HG03196 (cell line): Measurements from ENCODE around the gene ZDHHC9.

Experiments used
- ATAC-seq: cut with Tn5 transposase; IDR thresholded peaks from one replicate; pipeline ENCODE4 v1.9.1; 2021; ENCODE audit not compliant: unreplicated experiment

ZDHHC9 gene

DNA sequence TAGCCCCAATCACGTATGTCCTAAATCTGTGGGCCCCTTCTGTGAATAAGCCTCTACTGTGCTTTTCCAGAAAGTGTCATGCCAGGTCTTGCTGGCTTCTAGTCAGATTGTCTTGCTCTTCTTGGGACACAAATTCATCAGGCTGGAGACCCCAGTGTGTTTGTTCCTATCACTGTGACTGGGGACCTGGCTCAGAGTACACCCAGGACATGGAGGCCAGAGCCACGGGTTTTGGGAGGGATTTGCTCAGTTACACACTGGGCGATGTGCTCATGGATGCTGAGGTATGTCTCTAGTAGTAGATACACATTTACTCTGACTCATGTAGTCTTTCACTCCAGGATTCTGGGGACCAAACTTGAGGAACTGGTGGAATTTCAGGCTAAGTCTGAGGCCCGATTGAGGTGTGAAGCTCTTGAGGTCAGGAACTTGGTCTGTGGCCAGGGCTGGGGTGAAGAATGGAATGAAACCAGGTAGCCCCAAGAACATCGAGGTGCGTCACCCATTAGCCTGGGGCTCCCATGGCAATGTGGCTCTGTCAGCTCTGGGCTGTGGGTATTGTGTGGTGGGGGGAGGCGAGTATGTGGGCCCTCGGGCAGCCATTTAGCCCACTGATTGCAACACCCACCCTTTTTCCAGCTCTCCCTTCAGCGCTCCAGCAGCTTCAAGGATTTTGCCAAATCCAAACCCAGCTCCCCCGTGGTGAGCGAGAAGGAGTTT is 56.2 kb downstream of the ZDHHC9 start:
- no peak for ATAC-seq

DNA sequence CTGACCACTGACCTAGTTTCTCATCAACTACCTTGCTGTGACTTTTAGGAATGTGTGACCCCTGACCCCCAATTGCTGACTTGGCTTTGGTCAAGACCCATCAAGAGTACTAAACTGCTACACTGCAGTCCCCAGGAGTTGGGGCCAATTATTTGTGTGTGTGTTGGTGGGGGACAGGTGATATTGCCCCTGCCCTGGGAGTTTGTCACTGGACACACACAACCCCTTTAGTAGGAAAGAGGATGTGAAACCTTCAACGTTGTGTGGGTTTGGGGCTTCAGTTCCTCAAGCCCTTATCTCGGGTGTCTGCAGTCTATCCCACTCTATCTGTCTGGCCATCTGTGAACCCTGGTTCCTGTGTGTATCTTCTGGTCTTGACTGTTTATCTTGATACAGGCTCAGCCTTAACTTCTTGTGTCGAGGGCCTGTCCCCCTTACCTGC is 57.5 kb downstream of the ZDHHC9 start:
- peak; percentile 60 for ATAC-seq

DNA sequence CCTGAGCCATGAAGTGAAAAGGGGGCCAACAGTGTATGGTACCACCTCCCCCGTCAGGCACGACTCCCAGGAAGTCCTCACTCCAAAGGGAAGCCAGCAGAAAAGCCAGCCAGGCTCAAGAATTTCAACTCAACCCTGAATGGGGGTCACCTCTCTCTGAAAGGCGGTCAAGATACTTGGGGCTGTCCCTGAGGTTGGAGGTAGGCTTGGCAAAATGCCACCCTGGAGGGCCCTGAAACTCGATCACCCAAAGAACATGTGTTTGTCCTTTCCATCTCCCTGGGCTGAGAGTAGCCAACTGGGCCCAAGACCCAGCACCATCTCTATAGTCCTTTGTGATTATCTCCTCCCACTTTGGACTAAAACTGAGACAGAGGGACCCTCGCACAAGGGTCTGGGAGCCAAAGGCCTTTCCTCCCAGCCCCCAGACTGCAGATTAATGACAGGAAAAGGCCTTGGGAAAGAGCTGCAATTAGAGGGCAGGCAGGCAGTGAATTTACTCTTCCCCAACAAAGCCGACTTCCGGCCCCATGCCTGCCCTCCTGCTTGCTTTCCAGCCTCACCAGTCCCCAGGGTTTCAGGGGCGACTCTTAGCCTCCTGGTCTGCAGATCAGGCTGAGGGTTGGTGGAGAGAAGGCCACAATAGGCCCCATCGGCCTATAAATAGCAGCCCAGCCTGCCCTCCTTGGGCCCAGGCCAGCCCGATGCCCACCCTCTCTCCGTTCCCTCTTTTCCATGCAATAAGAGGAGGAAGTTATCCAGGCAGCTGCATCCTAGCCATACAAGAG is 58.3 kb downstream of the ZDHHC9 start:
- no peak for ATAC-seq

DNA sequence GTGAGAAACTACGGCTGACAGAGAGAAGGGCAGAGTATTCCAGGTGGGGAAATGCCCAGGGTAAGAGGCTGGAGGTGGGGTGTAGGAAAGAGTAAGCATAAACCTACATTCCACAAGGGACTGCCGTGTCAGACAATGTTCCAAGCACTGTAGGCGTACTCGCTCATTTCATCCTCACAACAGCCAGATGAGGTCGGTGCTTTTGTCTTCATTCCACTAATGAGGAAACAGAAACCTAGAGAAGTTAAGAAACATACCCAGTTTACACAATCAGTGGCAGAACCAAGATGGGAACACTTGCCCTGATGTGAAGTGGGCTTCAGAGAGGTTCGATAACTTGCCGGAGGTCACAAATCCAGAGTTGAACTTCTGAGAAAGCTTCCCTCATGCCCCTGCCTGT is 59.3 kb downstream of the ZDHHC9 start:
- no peak for ATAC-seq

DNA sequence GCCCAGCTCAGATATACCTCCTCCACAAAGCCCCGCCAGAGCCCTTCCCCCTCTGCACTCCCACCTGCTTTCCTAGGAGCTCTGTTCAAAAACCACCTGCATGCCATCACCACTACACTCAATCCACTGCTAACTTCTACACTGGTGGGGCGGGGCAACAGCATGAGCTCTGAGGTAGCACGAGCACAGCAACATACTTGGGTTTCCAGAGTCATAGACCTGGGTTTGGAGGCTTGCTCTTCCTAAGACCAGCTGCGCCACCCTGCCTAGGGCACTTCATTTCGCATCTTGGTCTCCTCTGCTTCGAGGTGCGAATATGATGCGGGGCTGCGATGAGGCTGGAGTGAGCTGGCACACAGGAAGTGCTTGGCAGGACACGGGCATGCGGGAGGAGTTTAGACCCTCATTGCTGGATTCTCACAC is 60.4 kb downstream of the ZDHHC9 start:
- ATAC-seq, result no peak

DNA sequence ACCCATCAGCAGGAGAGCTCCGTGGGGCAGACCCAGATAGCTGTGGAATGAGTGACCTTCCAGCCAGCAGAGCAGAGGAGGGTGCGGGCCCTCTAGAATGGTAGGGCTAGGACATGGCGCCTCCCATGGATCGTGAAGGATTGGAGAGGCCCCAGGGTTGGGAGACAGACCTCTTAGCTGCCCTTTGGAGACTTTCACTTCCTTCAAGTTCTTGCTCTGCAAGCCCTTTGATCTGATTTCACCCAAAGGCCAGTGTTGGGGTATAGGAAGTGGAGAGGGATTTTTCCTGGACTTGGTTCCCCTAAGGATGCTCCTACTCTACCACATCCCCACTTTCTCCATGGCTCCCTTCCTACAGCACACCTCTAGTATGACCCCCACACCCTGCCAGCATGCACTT is 61.0 kb downstream of the ZDHHC9 start:
- ATAC-seq, result no peak

DNA sequence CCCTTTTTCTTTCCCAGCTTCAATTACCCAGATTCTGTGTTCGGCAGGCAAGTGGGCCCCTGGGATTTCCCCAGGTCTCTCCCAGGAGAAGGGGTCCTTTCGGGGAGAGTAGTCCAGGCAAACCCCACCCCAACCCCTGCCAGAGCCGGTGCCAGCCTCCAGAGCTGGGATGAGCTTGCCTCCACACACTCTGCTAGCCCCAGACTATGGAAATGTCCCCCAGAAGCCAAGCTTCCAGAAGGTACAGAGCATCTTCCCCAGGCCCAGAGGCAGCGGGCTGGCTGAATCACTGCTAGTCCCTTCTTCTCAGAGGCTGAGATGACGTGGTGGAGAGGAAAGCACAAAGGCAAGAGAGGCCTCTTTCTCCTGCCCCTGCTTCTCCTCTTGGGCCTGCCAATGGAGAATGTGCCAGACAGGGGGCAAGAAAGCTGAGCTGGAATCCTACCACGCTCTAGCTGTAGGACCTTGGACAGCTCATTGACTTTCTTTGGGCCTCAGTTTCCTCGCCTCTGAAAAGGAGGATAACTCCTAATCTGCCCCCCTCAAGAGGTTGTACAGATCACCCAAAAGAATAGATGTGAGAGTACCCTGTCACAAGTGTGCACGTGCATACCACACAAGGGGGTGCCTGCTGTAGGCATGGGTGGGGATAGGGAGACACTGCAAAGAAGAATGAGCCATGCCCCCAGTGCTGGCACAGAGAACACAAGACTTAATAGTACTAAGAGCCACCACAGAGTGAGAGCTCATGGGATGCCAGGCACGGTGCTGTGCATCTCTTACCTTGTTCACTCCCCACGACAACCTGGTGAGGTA is 61.8 kb downstream of the ZDHHC9 start:
- ATAC-seq, result no peak

DNA sequence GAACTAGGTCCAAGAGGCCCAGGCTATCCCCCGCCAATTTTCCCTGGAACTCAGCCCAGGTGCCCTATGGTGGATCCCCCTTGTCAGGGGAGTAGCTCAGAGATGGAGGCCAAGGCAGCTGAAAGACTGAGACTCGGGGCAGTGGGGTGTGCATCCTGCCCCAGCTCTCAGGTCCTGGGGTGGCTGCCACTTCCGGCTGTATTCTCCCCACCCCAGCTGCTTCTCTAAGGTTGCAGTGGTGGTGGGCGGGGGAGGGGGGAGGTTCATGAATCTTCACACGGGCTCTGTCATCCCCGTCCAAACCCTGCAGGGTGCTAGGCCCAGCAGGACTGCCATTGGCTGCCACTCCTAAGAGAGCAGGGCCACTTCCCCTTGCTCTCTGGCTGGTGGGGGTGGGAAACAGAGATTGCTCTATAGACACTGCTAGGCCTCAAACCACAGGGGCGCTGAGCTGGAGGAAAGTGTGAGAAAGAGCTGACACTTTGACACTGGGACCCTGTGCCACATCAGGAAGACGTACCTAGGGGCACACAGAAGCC is 62.5 kb downstream of the ZDHHC9 start:
- ATAC-seq, result peak; percentile 68

DNA sequence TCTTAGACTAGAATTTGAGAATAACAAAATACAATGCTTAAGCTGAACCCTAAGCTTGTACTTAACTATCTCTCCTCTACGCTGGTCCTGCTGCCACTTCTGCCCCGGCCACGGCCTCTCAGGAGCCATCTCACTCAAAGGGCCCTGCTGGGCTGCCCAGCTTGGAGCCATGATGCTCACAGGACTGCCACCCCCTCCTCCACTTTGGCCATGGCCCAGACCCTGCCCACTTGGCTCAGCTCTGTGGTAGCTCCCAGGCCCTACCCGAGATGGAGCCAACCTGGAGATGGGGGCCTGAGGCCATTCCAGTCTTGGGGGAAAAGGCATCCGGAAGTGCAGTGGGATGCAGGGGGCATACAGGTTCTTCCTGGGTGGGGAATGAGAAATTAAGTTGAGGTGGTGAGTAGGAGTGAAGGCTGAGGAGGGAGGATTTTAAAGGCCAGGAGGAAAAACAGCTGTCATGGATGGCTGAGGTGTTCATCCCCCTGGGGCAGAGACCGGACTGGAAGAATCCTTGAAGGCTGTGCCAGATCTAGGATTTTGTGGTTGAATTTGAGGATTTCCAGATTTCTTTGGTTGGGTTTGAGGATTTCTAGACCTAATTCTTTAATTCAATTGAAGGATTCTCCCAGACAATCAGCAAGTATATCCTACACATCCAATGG is 63.1 kb downstream of the ZDHHC9 start:
- ATAC-seq, result no peak

DNA sequence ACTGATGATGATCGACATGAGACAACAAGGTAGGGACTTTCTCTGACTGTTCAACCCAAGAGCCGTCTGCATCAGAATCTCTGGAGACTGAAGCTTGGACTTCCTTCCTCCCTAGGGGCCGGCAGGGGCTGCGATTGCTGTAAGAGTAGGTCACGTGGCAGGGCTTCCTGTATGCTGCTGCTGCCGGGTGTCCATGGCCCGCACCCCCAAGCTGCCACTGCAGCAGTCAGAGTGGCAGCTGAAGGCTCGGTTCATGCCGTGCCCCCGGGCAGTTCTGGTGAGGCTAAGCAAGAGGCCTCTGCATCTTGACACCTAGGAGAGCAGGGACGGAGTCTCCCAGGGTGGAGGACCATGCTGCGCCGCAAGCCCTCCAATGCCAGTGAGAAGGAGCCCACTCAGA is 63.9 kb downstream of the ZDHHC9 start, which contains the start of gene SASH3:
Gene SASH3 (plus strand): TSS at position 203 of the 400 bp plus-strand sequence. CDS start 149 bp downstream, at position 352.
- ATAC-seq, result peak; percentile 30

DNA sequence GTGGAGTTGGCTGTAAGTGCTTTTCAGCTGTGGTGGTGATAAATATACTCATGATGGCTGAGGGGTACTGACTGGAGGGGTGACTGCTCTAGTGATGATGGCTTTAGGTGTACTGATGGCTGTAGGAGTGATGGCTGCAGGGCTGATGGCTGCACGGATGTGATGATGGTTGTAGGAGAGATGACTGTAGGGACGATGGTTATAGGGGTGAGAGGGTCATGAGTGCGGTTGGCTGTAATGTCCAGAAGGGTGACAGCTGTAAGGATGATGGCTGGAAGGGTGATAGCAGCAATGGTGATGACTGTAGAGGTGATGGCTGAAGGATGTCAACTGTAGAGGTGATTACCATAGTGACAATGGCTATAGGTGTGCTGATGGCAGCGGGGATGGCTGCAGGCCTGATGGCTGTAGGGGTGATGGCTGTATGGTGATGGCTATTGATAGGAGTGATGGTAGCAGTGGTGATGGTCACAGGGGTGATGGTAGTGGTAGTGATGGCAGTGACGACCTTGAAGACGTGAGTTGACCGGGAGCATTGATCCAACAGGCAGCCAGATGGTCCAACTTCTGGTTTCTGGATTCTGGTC is 64.5 kb downstream of the ZDHHC9 start:
- ATAC-seq, result no peak

DNA sequence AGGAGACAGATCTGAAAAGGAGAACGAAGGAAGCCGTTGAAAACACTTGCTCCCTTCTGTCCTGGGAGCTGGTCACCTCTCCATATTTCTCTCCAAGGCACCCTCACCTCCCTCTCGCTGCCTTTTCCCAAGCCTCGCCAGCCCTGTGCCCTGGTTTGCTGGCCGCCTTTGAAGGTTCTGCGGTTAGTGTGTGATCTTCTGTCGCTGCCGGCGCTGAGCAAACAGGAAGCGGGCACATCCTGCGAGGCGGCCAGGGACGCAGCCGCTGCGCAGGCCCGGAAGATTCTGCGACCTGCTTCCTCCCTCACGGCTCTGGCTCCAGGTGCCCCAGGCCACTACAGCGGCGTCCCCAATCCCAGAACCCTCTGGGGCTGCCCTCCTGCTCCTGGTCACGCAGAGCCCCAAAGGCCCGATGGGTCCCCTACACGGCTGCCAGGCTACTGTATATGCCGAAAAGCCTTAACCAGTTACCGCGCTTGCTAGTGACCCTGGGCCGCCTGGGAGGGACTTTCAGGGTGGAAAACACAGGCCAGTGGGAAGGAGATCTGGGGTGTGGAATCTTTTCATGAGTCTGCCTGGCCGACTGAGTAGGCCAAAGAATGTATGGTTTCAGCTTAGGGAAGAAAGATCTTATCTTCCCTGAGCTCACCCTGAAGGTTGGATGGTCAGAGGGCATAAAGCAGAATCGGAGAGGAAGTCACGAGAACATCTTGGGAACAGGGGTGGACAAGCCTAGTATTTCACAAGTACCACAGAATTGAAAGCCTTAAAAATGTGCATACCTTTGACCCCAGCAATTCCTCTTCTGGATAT is 66.3 kb downstream of the ZDHHC9 start:
- ATAC-seq, result peak; percentile 30

DNA sequence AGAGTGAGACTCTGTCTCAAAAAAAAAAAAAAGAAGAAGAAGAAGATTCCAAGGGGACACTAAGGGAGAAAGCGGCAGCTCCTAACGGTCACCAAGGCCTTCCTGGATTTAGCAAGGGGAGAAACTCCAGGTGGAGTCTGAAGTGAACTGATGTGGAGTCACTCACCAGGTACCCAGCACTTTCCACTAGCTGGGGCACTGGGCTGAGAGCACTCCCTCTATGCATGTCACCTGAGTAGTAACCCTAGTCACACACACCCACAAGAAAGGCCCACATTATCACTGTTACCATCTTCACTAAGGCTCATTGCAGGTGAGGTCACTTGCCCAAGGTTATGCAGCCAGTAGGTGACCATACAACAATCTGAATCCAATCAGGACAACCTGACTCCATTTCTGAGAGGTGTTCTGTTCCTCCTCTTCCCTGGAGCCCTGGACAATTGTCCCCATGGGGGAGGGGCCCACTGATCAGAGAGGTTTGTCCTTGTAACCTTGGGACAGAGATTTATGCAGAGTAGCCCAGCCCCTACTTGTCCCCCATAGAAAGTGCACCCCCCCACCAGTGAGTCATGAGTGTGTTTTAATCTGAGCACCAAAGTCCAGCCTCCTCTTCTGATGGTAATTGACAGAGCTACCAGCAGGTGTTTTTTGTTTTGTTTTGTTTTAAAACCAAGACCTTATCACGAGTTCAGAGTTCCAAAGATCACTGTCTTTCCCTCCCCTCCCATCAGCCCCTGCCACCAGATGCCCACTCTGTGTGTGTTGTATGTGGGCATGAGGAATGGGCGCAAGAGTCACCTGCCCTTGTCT is 69.8 kb downstream of the ZDHHC9 start:
- no peak for ATAC-seq

DNA sequence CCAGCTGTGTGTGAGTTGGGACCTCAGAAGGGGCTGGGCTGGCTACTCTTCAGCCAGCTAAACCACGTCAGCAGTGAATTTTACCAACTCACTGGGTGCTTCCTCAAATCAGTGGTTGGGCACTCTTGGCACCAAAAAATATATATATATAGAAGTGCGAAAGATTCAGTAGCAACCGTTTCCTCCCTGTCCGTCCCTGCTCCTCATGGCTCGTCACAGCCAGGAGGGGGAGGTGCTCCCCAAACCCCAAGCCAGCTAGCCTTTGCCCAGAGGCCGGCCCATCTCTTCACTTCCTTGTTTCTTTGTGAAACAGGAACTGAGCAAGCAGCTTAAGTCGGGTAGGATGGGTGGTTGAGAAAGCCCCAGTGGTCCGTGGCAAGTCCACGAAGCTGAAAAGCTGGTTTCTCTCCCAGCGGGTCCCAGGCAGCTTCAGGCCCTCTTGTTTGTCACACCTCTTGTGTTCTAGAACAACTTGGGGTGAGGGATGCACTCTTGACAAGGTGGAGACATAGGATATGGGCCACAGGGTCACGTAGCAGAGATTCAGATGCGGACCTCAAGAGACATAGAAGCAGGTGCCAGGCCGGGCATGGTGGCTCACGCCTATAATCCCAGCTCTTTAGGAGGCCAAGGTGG is 70.8 kb downstream of the ZDHHC9 start:
- peak; percentile 69 for ATAC-seq

DNA sequence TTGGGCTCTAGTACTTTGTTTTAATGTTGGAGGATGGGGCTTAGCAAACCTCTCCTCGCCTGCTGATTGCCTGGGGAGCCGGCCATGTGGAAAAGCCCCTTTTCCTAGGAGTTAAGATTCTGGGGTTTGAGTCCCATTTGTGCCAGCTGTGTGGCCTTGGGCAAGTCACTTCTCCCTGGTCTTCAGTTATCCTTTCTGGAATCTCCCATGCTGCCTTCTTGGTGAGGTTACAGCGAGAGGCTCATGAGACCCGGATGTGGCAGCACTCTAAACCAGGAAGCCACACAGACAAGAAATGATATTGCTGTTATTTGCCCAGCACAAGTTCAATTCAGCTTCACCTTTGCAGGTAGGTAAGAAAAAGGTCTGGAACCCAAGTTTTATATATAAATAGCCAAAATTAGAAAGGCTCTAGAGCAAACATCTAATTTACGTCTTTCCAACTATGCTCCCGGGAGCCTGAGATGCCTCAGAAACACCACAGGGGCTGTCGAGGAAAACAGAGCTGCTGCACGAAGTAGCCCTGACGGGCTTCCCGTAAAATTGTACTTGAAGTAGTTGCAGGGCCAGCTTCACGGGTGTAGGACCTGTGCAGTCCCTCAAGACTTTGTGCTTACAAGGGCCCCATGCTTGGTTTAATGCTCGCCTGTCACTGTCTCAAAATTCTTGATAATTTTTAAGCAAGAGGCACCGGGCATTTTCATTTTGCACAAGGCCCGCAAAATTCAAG is 72.3 kb downstream of the ZDHHC9 start:
- no peak for ATAC-seq

DNA sequence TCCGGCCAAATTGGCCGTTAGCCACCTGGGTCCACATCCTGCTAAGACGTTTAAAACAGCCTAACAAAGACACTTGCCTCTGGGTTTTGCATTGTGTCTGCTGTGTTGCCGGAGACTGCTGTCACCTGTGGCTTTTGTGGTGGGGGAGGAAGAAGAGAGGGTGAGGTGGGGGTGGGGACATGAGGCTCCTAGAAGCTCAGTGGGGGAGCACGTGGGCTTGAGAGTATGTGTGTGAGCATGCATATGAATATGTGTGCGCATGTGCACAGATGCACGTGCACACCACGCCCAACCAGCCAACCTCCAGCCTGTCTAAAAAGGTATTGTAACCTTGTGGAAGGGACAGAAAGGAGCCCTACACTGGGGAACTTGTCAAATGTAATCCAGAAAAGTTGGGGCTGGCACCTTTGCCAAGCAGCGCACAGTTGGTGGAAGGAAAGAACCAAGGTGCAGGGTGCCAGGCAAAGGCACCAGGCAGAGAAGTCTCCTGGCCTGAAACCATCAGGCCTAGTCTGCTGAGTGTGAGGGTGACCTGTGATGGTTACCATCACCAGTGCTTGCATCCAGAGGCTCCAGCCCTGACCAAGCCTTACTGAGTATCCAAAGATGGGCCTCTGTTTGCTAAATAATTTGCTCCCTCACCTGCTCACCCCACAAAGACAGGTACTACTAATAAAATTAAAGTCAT is 74.1 kb downstream of the ZDHHC9 start:
- ATAC-seq, result peak; percentile 26
